ENCODE results near the gene TNS1. TPM values are rescaled to one million over a fixed set of nuclear protein-coding genes. Genes with fewer than 3 reads are reported as not detected.

TNS1 gene
- total and polyA plus RNA-seq, 10 of the 15 experiments (the other 5 are each of a cell fraction or from before 2014, with no cell fraction given), result 0.05 to 0.44 TPM; not detected in 8

DNA sequence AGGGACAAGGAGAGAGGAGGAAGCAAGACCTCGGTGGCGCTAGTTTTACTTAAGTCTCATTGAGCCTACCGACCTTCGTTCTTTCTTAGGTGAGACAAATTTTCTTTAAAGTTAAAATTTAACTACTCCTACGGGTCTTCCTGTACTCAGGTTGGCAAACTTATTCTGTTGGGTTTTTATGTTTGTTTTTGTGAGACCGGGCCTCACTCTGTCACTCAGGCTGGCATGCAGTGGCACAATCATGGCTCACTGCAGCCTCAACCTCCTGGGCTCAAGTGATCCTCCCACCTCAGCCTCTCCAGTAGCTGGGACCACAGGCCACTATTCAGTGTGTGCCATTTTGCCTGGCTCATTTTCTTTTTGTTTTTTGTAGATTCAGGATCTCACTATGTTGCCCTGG is 189.0 kb downstream of the TNS1 start:
- Histone ChIP-seq H3K27ac (ENCODE audit: control insufficient read depth, insufficient read depth) (no peak overlapping the region), H3K36me3 (ENCODE audit: control insufficient read depth in 2 of 2, insufficient read depth in 2 of 2, low read length in 1 of 2) (no peaks in the 10 kb centered on the region), H4K20me1 (ENCODE audit: control insufficient read depth, insufficient read depth) (no peaks in the 10 kb centered on the region), H2AFZ (ENCODE audit: control insufficient read depth, low read depth, low read length) (no peak overlapping the region), H3K4me3 (no peak overlapping the region), H3K4me2 (ENCODE audit: control insufficient read depth, insufficient read depth) (no peak overlapping the region), H3K9me3 (replicated peaks; ENCODE audit: control insufficient read depth, insufficient read depth, low read length) (no peaks in the 10 kb centered on the region), H3K9ac (ENCODE audit: control insufficient read depth, insufficient read depth, low read length) (no peak overlapping the region), H3K4me1 (ENCODE audit: control insufficient read depth, insufficient read depth, low read length) (no peaks in the 10 kb centered on the region), H3K27me3 (replicated peaks in 1 of 2; ENCODE audit: control insufficient read depth in 2 of 2, insufficient read depth in 2 of 2, low read length in 1 of 2) (no peaks in the 10 kb centered on the region; a peak in 1 of 4 replicates), H3K79me2 (ENCODE audit: control insufficient read depth, insufficient read depth, low read length) (no peaks in the 10 kb centered on the region)
- POLR2A ChIA-PET, result no interaction called here
- TF ChIP-seq NR2C2 (IDR thresholded peaks at IDR 0.05; ENCODE audit: borderline replicate concordance, control insufficient read depth, insufficient read length, low read depth) (no peak), TCF3 (IDR thresholded peaks at IDR 0.05; ENCODE audit: borderline replicate concordance, insufficient read depth, low read depth, low read length) (no peak), SIN3A (IDR thresholded peaks at IDR 0.05; ENCODE audit: low read depth, low read length) (no peak), SMAD5 (IDR thresholded peaks at IDR 0.05; ENCODE audit: low read depth) (no peak)
- TF ChIP-seq, protein P1, sequence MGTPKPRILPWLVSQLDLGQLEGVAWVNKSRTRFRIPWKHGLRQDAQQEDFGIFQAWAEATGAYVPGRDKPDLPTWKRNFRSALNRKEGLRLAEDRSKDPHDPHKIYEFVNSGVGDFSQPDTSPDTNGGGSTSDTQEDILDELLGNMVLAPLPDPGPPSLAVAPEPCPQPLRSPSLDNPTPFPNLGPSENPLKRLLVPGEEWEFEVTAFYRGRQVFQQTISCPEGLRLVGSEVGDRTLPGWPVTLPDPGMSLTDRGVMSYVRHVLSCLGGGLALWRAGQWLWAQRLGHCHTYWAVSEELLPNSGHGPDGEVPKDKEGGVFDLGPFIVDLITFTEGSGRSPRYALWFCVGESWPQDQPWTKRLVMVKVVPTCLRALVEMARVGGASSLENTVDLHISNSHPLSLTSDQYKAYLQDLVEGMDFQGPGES (IDR thresholded peaks at IDR 0.05), result no peak
- TF ChIP-seq, protein P2, sequence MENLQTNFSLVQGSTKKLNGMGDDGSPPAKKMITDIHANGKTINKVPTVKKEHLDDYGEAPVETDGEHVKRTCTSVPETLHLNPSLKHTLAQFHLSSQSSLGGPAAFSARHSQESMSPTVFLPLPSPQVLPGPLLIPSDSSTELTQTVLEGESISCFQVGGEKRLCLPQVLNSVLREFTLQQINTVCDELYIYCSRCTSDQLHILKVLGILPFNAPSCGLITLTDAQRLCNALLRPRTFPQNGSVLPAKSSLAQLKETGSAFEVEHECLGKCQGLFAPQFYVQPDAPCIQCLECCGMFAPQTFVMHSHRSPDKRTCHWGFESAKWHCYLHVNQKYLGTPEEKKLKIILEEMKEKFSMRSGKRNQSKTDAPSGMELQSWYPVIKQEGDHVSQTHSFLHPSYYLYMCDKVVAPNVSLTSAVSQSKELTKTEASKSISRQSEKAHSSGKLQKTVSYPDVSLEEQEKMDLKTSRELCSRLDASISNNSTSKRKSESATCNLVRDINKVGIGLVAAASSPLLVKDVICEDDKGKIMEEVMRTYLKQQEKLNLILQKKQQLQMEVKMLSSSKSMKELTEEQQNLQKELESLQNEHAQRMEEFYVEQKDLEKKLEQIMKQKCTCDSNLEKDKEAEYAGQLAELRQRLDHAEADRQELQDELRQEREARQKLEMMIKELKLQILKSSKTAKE (IDR thresholded peaks at IDR 0.05; ENCODE audit: low read depth, poor library complexity, severe bottlenecking), result no peak
- no TSS peak for BruUV-seq (replicated peaks)
- in situ Hi-C loops (cut with MboI), result no loop called here
- SMC1A ChIA-PET (ENCODE audit: uncharacterized antibody, unreplicated experiment), result no interaction called here
- DNase-seq (ENCODE audit: low read depth, low spot score), result no peak
- no peak for ATAC-seq
- intact Hi-C loops (cut with micrococcal nuclease; ENCODE audit: unreplicated experiment), result no loop called here
- WGBS (ENCODE audit: insufficient coverage, insufficient replicate concordance, low lambda C conversion rate, missing lambda C conversion rate), result 65% methylated on average over 6 of the region's 6 CpGs
- CTCF ChIA-PET, result no interaction called here
- no peak for FAIRE-seq
- RAD21 ChIA-PET (ENCODE audit: unreplicated experiment), result no interaction called here
